ENCODE measurements around the gene F7.
"Not testable (repeated sequence)": the region's sequence is repeated elsewhere in the genome, so short reads cannot be mapped to it uniquely, and the experiment has no call there.

Gene F7

DNA sequence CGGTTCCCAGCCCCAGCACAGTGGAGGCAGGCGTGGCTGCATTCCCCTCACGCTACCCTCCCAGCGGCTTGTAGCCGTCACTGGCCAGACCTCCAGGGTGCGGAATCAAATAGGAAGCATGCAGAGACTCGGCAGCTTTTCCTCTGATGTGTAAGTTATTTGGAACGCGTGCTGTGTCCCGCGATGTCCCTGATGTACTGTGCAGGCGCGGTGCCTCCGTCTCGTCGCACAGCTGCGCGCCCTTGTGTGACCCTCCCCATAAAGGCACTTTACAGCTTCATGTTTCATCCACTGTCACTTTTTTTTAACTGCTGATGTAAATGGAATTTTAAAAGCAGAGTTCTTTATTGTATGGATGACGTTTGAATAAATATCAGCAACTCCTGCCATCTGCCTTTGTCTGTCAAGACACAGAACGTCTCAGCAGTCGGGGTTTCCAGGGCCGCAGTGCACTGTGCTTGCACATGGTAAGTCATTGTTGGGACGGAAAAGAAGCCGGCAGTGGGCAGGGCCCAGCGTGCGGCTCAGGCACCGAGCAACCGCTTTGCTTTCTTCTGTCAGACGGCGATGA lies 7.3 kb upstream of the F7 start:
- H3K4me1 ChIP-seq (ENCODE audit: control insufficient read depth, low read depth, low read length): no peaks in the 10 kb centered on the region
- H3K9me3 ChIP-seq (ENCODE audit: control insufficient read depth, low read depth, low read length): no peaks in the 10 kb centered on the region
- no peaks in the 10 kb centered on the region for H3K36me3 ChIP-seq (ENCODE audit: control insufficient read depth, low read depth, low read length)
- no peak overlapping the region for H3K27ac ChIP-seq (ENCODE audit: low read length)
- no peaks in the 10 kb centered on the region for H3K27me3 ChIP-seq (ENCODE audit: control insufficient read depth, insufficient read depth, low read length)
- no peak overlapping the region for H3K4me3 ChIP-seq (ENCODE audit: low read length)
- H3K9ac ChIP-seq (ENCODE audit: low read length): no peak overlapping the region

DNA sequence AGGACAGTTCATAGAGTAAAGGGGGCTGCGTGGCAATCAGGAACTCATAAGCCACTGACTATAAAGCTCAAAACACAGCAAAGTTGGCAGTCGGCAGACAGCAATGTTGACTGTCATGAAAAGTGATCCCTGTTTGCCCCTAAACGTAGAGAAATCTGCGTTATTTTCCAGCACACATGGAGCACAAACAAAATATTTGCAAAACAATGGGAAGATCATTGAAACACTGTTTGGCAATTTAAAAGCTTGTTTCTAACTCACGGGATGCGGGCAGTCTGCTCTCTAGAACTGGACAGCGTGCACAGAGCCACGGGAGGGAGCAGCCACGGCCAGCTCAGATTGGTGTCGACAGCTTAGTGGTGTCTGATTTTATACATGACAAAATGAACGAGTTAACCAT lies 6.4 kb upstream of the F7 start:
- H3K9ac ChIP-seq (ENCODE audit: low read length): no peak overlapping the region
- H3K9me3 ChIP-seq (ENCODE audit: control insufficient read depth, low read depth, low read length): no peaks in the 10 kb centered on the region
- H3K27ac ChIP-seq (ENCODE audit: low read length): no peak overlapping the region
- H3K4me1 ChIP-seq (ENCODE audit: control insufficient read depth, low read depth, low read length): no peaks in the 10 kb centered on the region
- H3K36me3 ChIP-seq (ENCODE audit: control insufficient read depth, low read depth, low read length): no peaks in the 10 kb centered on the region
- no peaks in the 10 kb centered on the region for H3K27me3 ChIP-seq (ENCODE audit: control insufficient read depth, insufficient read depth, low read length)
- no peak overlapping the region for H3K4me3 ChIP-seq (ENCODE audit: low read length)

DNA sequence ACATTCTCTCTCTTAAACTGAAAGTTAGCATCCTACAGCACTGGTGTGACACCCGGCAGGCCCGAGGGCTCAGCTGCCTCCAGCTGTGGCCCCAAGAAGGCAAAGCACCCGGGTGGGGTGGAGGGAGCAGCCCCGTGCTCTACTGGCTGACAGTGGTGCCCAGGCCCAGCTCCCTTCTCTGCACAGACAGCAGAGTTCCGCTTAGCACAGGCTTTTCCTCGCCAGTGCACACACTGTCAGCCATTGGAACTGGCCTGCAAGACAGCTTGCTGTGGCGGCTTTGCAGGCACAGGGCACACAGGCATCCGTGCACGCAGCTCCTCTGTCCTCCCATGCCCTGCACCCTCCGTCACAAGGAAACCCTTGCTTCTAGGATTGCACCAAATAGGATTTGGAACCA lies 3.3 kb upstream of the F7 start:
- H3K27ac ChIP-seq (ENCODE audit: low read length); H3K4me1 ChIP-seq (ENCODE audit: control insufficient read depth, low read depth, low read length); H3K36me3 ChIP-seq (ENCODE audit: control insufficient read depth, low read depth, low read length); H3K9ac ChIP-seq (ENCODE audit: low read length); H3K4me3 ChIP-seq (ENCODE audit: low read length); H3K27me3 ChIP-seq (ENCODE audit: control insufficient read depth, insufficient read depth, low read length); H3K9me3 ChIP-seq (ENCODE audit: control insufficient read depth, low read depth, low read length): not testable (repeated sequence)

DNA sequence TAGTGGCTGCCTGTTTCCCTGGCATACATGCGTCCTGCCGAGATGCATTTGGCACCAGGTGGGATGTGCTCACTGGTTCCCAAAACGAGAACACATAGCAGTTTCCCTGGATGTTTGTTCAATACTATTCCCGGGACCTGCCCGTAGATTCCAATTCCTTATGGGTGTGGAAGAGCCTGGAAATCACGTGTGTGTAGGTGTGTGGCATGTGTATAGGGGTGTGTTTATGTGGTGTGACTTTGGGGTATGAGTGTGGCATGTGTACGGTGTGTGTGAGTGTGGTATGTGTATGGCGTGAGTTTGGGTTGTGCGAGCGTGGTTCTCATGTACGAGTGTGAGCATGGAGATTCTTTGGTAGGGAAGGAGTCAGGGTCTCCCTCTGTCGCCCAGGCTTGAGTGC lies 2.9 kb upstream of the F7 start:
- Histone ChIP-seq H3K27ac (ENCODE audit: low read length) (no peak overlapping the region), H3K4me1 (ENCODE audit: control insufficient read depth, low read depth, low read length) (peaks cover 8% of the 10 kb centered on the region), H3K9ac (ENCODE audit: low read length) (no peak overlapping the region), H3K27me3 (ENCODE audit: control insufficient read depth, insufficient read depth, low read length) (no peaks in the 10 kb centered on the region), H3K4me3 (ENCODE audit: low read length) (no peak overlapping the region), H3K36me3 (ENCODE audit: control insufficient read depth, low read depth, low read length) (no peaks in the 10 kb centered on the region), H3K9me3 (ENCODE audit: control insufficient read depth, low read depth, low read length) (no peaks in the 10 kb centered on the region)

DNA sequence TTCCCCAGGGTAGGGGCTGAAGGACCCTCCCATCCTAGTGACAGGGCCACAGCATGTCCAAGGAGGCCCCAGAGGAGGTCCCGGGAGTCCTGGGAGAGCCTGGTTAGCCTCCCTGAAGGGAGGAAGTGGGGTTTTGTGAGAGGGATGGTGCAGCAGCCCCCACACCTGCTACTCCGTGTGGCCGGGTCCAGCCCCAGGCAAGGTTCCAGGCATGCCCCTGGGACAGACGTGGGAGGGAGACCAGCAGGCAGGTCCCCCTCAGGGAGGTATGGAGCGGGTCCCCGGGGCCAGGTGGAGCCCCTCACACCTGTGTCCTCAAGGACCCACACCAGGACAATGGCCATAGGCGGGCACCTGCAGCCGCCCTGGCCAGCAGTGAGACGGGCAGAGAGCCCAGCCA lies 1.9 kb upstream of the F7 start:
- no peaks in the 10 kb centered on the region for H3K9me3 ChIP-seq (ENCODE audit: control insufficient read depth, low read depth, low read length)

DNA sequence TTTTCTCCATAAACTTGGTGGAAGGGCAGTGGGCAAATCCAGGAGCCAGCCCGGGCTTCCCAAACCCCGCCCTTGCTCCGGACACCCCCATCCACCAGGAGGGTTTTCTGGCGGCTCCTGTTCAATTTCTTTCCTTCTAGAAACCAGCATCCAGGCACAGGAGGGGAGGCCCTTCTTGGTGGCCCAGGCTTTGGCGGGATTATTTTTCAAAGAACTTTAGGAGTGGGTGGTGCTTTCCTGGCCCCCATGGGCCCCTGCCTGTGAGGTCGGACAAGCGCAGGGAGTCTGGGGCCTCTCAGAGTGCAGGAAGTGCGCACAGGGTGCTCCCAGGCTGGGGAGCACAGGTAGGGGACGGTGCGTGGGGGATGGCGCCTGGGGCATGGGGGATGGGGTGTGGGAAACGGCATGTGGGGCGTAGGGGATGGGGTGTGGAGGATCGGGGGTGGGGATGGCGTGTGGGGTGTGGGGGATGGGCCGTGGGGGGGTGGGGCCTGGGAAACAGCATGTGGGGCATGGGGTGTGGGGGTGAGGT lies 396 bp downstream of the F7 start:
- no peak overlapping the region for H3K27ac ChIP-seq (ENCODE audit: low read length)
- H3K9ac ChIP-seq (ENCODE audit: low read length): no peak overlapping the region
- H3K4me1 ChIP-seq (ENCODE audit: control insufficient read depth, low read depth, low read length): peaks cover 8% of the 10 kb centered on the region

More for the DNA sequence above, 1.9 kb upstream of the F7 start:
- Histone ChIP-seq H3K4me1 (ENCODE audit: control insufficient read depth, low read depth, low read length) (peaks cover 8% of the 10 kb centered on the region), H3K36me3 (ENCODE audit: control insufficient read depth, low read depth, low read length) (no peaks in the 10 kb centered on the region), H3K4me3 (ENCODE audit: low read length) (no peak overlapping the region), H3K9ac (ENCODE audit: low read length) (no peak overlapping the region), H3K27me3 (ENCODE audit: control insufficient read depth, insufficient read depth, low read length) (peaks cover 2% of the 10 kb centered on the region), H3K27ac (ENCODE audit: low read length) (no peak overlapping the region)

DNA sequence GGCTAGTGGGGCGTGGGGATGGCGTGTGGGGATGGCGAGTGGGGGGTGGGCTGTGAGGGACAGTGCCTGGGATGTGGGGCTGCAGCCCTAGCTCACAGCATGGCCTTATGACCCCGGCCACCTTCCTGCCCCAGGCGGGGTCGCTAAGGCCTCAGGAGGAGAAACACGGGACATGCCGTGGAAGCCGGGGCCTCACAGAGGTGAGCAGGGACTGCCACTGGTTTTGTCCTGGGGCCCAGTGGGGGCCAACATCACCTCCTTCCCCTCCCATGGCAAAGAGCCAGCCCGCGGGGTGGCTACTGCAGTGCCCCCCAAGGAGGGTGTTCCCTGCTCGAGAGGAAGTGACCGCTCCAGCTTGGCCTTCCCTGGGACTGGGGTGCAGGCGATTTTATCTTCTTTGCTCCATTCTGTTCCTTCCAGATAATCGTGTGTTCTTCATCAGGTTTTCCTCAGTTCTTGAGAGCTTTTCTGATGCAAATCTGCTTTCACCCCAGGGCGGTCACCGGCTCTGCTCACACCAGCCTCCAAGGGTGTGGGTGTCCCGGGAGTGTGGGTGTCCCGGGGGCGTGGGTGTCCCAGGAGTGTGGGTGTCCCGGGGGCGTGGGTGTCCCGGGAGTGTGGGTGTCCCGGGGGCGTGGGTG lies 1.2 kb downstream of the F7 start:
- Histone ChIP-seq H3K9ac (ENCODE audit: low read length) (no peak overlapping the region), H3K36me3 (ENCODE audit: control insufficient read depth, low read depth, low read length) (no peaks in the 10 kb centered on the region), H3K4me3 (ENCODE audit: low read length) (no peak overlapping the region), H3K27ac (ENCODE audit: low read length) (no peak overlapping the region), H3K4me1 (ENCODE audit: control insufficient read depth, low read depth, low read length) (peaks cover 8% of the 10 kb centered on the region), H3K9me3 (ENCODE audit: control insufficient read depth, low read depth, low read length) (no peaks in the 10 kb centered on the region), H3K27me3 (ENCODE audit: control insufficient read depth, insufficient read depth, low read length) (peaks cover 32% of the 10 kb centered on the region)

More for the DNA sequence above, 396 bp downstream of the F7 start:
- H3K4me3 ChIP-seq (ENCODE audit: low read length): no peak overlapping the region
- no peaks in the 10 kb centered on the region for H3K36me3 ChIP-seq (ENCODE audit: control insufficient read depth, low read depth, low read length)
- no peaks in the 10 kb centered on the region for H3K9me3 ChIP-seq (ENCODE audit: control insufficient read depth, low read depth, low read length)
- peaks cover 25% of the 10 kb centered on the region for H3K27me3 ChIP-seq (ENCODE audit: control insufficient read depth, insufficient read depth, low read length)

DNA sequence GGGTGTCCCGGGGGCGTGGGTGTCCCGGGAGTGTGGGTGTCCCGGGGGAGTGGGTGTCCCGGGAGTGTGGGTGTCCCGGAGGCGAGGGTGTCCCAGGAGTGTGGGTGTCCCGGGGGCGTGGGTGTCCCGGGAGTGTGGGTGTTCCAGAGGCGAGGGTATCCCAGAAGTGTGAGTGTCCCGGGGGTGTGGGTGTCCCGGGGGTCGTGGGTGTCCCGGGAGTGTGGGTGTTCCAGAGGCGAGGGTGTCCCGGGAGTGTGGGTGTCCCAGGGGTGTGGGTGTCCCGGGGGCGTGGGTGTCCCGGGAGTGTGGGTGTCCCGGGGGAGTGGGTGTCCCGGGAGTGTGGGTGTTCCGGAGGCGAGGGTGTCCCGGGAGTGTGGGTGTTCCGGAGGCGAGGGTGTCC lies 2.9 kb downstream of the F7 start:
- H3K27ac ChIP-seq (ENCODE audit: low read length): not testable (repeated sequence)

DNA sequence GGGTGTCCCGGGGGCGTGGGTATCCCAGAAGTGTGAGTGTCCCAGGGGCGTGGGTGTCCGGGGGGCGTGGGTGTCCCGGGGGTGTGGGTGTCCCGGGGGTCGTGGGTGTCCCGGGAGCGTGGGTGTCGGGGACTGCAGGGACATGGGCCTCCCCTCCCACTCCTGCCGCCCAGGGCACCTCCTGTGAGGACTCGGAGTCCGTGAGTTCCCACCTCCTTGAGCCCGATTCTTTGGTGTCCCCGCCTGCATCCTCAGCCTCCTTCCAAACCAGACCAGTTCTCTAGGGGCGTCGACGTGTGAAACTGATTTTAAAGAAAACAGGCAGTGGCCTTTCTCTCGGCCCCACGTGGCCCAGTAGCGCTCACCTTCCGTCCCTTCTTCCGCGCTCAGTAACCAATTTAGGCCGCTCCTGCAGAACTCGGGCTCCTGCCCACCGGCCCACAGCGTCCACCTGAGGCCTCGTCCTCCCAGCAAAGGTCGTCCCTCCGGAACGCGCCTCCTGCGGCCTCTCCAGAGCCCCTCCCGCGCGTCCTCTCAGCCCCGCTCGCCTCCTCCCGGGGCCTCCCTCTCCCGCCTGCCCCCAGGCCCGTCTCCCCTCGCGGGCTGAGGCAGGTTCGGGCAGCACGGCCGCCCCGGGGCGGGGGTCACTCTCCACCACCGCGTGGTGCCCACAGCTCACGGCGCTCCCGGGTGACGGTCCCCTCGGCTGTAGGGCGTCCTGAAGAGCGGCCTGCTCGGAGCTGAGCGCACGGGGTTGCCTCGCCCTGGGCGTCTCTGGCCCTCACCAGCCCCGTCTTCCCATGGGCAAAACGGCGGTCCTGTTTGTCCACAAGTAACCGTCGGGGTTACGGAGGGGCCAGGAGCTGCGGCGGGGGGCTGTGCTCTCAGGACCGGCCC lies 3.8 kb downstream of the F7 start:
- Histone ChIP-seq H3K4me1 (ENCODE audit: control insufficient read depth, low read depth, low read length) (peaks cover 8% of the 10 kb centered on the region), H3K4me3 (ENCODE audit: low read length) (peak overlapping the region; percentile 44), H3K27me3 (ENCODE audit: control insufficient read depth, insufficient read depth, low read length) (peaks cover 41% of the 10 kb centered on the region), H3K9ac (ENCODE audit: low read length) (no peak overlapping the region), H3K27ac (ENCODE audit: low read length) (no peak overlapping the region), H3K9me3 (ENCODE audit: control insufficient read depth, low read depth, low read length) (no peaks in the 10 kb centered on the region), H3K36me3 (ENCODE audit: control insufficient read depth, low read depth, low read length) (no peaks in the 10 kb centered on the region)

More for the DNA sequence above, 2.9 kb downstream of the F7 start:
- not testable (repeated sequence) for H3K4me3 ChIP-seq (ENCODE audit: low read length); H3K4me1 ChIP-seq (ENCODE audit: control insufficient read depth, low read depth, low read length); H3K9ac ChIP-seq (ENCODE audit: low read length); H3K9me3 ChIP-seq (ENCODE audit: control insufficient read depth, low read depth, low read length); H3K36me3 ChIP-seq (ENCODE audit: control insufficient read depth, low read depth, low read length)
- H3K27me3 ChIP-seq (ENCODE audit: control insufficient read depth, insufficient read depth, low read length): peaks cover 41% of the 10 kb centered on the region

DNA sequence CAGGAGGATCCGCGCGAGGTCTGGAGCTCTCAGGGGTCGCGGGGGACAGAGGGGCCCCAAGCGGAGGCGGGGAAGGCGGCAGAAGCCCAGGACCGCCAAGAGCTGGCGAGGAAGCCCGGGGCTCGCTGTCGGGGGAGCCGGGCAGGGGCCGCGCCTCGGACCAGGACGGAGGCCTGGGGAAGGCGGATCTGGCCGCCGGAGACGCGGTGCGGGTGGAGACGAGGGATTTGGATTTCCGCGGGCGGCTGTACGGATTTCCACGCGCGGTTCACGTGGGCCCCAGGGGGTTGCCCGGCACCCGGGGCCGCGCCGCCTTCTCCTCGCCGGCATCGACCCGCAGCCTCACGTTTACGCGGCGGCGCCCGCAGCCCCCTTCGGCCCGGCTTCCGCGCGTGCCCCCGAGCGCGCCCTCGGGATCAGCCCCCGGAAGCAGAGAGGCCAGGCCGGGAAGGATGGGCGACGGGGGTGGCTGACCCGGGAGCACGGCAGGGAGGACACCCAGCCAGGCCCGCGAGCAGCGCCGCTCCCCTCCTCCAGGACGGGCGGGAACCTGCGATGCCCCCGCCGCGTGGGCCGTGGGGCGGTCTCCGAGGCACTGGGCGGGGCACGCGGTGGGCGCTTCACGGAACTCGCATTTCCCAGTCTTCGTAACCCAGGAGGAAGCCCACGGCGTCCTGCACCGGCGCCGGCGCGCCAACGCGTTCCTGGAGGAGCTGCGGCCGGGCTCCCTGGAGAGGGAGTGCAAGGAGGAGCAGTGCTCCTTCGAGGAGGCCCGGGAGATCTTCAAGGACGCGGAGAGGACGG lies 4.7 kb downstream of the F7 start:
- Histone ChIP-seq H3K36me3 (ENCODE audit: control insufficient read depth, low read depth, low read length) (no peaks in the 10 kb centered on the region), H3K9ac (ENCODE audit: low read length) (no peak overlapping the region), H3K9me3 (ENCODE audit: control insufficient read depth, low read depth, low read length) (no peaks in the 10 kb centered on the region), H3K27me3 (ENCODE audit: control insufficient read depth, insufficient read depth, low read length) (peaks cover 41% of the 10 kb centered on the region), H3K4me1 (ENCODE audit: control insufficient read depth, low read depth, low read length) (peaks cover 7% of the 10 kb centered on the region), H3K4me3 (ENCODE audit: low read length) (peak overlapping the region; percentile 44), H3K27ac (ENCODE audit: low read length) (no peak overlapping the region)

DNA sequence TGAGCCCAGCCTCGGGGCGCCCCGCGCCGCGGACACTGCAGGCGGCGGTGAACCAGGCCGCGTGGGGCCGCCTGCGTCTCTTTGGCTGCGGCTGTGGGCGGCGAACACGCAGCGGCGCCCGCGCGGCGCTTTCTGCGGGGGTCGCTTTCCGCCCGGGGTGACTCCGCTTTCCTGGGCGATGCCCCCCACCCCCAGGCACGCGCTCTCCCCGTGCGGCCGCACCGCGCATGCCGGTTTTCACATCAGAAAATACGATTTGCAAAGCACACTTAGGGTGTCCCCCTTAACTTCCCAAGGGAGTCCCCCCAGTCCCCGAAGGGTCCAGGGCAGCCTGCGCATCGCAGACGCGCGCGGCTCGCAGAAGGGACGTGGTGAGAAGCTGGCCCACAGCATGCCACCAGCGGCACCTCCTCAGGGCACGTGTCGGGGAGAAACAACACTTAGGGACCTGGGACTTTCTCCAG lies 5.3 kb downstream of the F7 start:
- H3K9me3 ChIP-seq (ENCODE audit: control insufficient read depth, low read depth, low read length): no peaks in the 10 kb centered on the region
- H3K36me3 ChIP-seq (ENCODE audit: control insufficient read depth, low read depth, low read length): no peaks in the 10 kb centered on the region
- H3K27ac ChIP-seq (ENCODE audit: low read length): no peak overlapping the region
- peaks cover 41% of the 10 kb centered on the region for H3K27me3 ChIP-seq (ENCODE audit: control insufficient read depth, insufficient read depth, low read length)
- peaks cover under 1% of the 10 kb centered on the region for H3K4me1 ChIP-seq (ENCODE audit: control insufficient read depth, low read depth, low read length)
- H3K9ac ChIP-seq (ENCODE audit: low read length): no peak overlapping the region
- peak overlapping the region; percentile 44 for H3K4me3 ChIP-seq (ENCODE audit: low read length)
